GM12878 (cell line): ENCODE measurements around the gene PGA4. TPM values are rescaled to one million over a fixed set of nuclear protein-coding genes. Genes with fewer than 3 reads are reported as not detected.

ENCODE experiments used
- ATAC-seq: fragments of 200-7000 bp; cut with Tn5 transposase; 3 replicates; pipeline ENCODE4 v1.9.1; 2020; ENCODE audit warnings: mild to moderate bottlenecking, moderate library complexity
- BruUV-seq: library from RNA; stranded (reverse); fragments of 400-500 nt; replicated peaks from 2 replicates; lab custom pipeline; 2021; lab: Mats Ljungman, UMichigan
- CTCF ChIA-PET: fragments of 300-600 bp; sonication (Branson Sonifier 250); formaldehyde crosslinking; extraction: SDS; loops from one replicate; lab custom pipeline; 2021; ENCODE audit warnings: inconsistent platforms; lab: Yijun Ruan, JAX
- POLR2A ChIA-PET: fragments of 350-600 bp; formaldehyde crosslinking; extraction: SDS; loops from one replicate; lab custom pipeline; 2021; ENCODE audit warnings: inconsistent platforms; lab: Charles Lee
- RAD21 ChIA-PET: fragments of 300-600 bp; sonication (Branson Sonifier 250); formaldehyde crosslinking; loops from one replicate; lab custom pipeline; 2023; ENCODE audit warnings: antibody characterized with exemption; ENCODE audit not compliant: unreplicated experiment; lab: Charles Lee
- SMC1A ChIA-PET: fragments of 300-600 bp; sonication (Branson Sonifier 250); formaldehyde crosslinking; loops from one replicate; lab custom pipeline; 2023; ENCODE audit not compliant: unreplicated experiment, uncharacterized antibody; lab: Charles Lee
- DNase-seq: peaks from one replicate; pipeline ENCODE4 v3.0.0-alpha.2; 2011; ENCODE audit warnings: low read depth, low spot score
- FAIRE-seq: peaks from 3 replicates; lab custom pipeline; 2011; peaks lifted over from hg19 to GRCh38; lab: Jason Lieb, UNC
- H2AFZ ChIP-seq: 2 replicates; pipeline ENCODE4 v1.6.0; 2011; ENCODE audit warnings: low read depth, low read length, control low read depth; ENCODE audit not compliant: control insufficient read depth
- H3K27ac ChIP-seq: 2 replicates; pipeline ENCODE4 v1.5.1; 2011; ENCODE audit warnings: control low read depth; ENCODE audit not compliant: control insufficient read depth, insufficient read depth
- H3K27me3 ChIP-seq, 2 experiments: replicated peaks in 1 of 2; 2 replicates each; pipeline versions ENCODE4 v1.6.0 to v1.6.1; 2011; ENCODE audit warnings: low read length in 1 of 2; ENCODE audit not compliant: control insufficient read depth in 2 of 2, insufficient read depth in 2 of 2
- H3K36me3 ChIP-seq, 2 experiments: 2 replicates each; pipeline ENCODE4 v1.5.1; 2011; ENCODE audit warnings: low read length in 1 of 2; ENCODE audit not compliant: control insufficient read depth in 2 of 2, insufficient read depth in 2 of 2
- H3K4me1 ChIP-seq: 2 replicates; pipeline ENCODE4 v1.6.1; 2011; ENCODE audit warnings: mild to moderate bottlenecking, low read length, moderate library complexity, mixed read lengths; ENCODE audit not compliant: control insufficient read depth, insufficient read depth
- H3K4me2 ChIP-seq: 2 replicates; pipeline ENCODE4 v1.6.0; 2011; ENCODE audit warnings: control low read depth; ENCODE audit not compliant: control insufficient read depth, insufficient read depth
- H3K4me3 ChIP-seq: fragments of 200-600 bp; sonication (generic); 2 replicates; pipeline ENCODE4 v1.5.1; 2016
- H3K79me2 ChIP-seq: 2 replicates; pipeline ENCODE4 v1.6.0; 2011; ENCODE audit warnings: low read length; ENCODE audit not compliant: control insufficient read depth, insufficient read depth
- H3K9ac ChIP-seq: 2 replicates; pipeline ENCODE4 v1.8.0; 2011; ENCODE audit warnings: low read length, control low read depth, mixed read lengths; ENCODE audit not compliant: control insufficient read depth, insufficient read depth
- H3K9me3 ChIP-seq: replicated peaks from 3 replicates; pipeline ENCODE4 v1.5.1; 2011; ENCODE audit warnings: mild to moderate bottlenecking, low read length; ENCODE audit not compliant: control insufficient read depth, insufficient read depth
- H4K20me1 ChIP-seq: 2 replicates; pipeline ENCODE4 v1.6.0; 2011; ENCODE audit not compliant: control insufficient read depth, insufficient read depth
- ASH2L ChIP-seq: fragments of 300-600, 200-600 bp; sonication (generic); IDR thresholded peaks from 2 replicates; pipeline ENCODE4 v1.6.1; 2017; ENCODE audit warnings: low read depth, mild to moderate bottlenecking, borderline replicate concordance
- ATF2 ChIP-seq: IDR thresholded peaks from 2 replicates; pipeline ENCODE4 v1.6.1; 2012; ENCODE audit warnings: low read length, inconsistent platforms
- BACH1 ChIP-seq: fragments of 450-650 bp; IDR thresholded peaks from 2 replicates; pipeline ENCODE4 v1.6.1; 2017; ENCODE audit warnings: mild to moderate bottlenecking, borderline replicate concordance
- CEBPB ChIP-seq, 2 experiments: fragments of 150-350 bp in 1 of 2; IDR thresholded peaks; 2 replicates each; pipeline ENCODE4 v1.6.1; 2012 to 2014; ENCODE audit warnings: low read depth in 2 of 2, low read length in 2 of 2, borderline replicate concordance in 1 of 2, inconsistent platforms in 1 of 2
- CTCF ChIP-seq, 3 experiments: IDR thresholded peaks in 2 of 3; conservative IDR thresholded peaks in 1 of 3; 2 replicates each; pipeline ENCODE4 v1.5.1; 2011; ENCODE audit warnings: low read depth in 3 of 3, low read length in 3 of 3, mild to moderate bottlenecking in 3 of 3, control low read depth in 2 of 3, moderate library complexity in 2 of 3, inconsistent platforms in 1 of 3, mixed read lengths in 1 of 3; ENCODE audit not compliant: control insufficient read depth in 2 of 3, insufficient read depth in 1 of 3; ENCODE audit errors: extremely low read depth in 1 of 3
- EGR1 ChIP-seq, 2 experiments: IDR thresholded peaks; 1 replicate in 1 of 2; 2 replicates in 1 of 2; pipeline ENCODE4 v1.6.1; 2011 to 2012; ENCODE audit warnings: low read depth in 2 of 2, low read length in 2 of 2, borderline replicate concordance in 1 of 2, mild to moderate bottlenecking in 1 of 2, moderate library complexity in 1 of 2
- HDAC6 ChIP-seq: fragments of 200-600 bp; sonication (generic); IDR thresholded peaks from one replicate; pipeline ENCODE4 v1.8.0; 2017; ENCODE audit warnings: antibody characterized with exemption; ENCODE audit not compliant: unreplicated experiment
- HSF1 ChIP-seq: fragments of 150-350 bp; IDR thresholded peaks from 2 replicates; pipeline ENCODE4 v1.6.1; 2014; ENCODE audit warnings: mild to moderate bottlenecking, low read depth, low read length
- MEF2A ChIP-seq: IDR thresholded peaks from 2 replicates; pipeline ENCODE4 v1.6.1; 2011; ENCODE audit warnings: low read depth, mild to moderate bottlenecking, low read length, moderate library complexity; ENCODE audit not compliant: insufficient read depth
- MXI1 ChIP-seq: fragments of 150-350 bp; IDR thresholded peaks from 2 replicates; pipeline ENCODE4 v1.6.1; 2011; ENCODE audit warnings: low read depth, mild to moderate bottlenecking, inconsistent platforms, low read length, improper control_type of control experiment
- NFYA ChIP-seq: IDR thresholded peaks from 2 replicates; pipeline ENCODE4 v1.6.1; 2011; ENCODE audit warnings: low read depth, mild to moderate bottlenecking, low read length, improper control_type of control experiment, borderline replicate concordance
- NR2C2 ChIP-seq: IDR thresholded peaks from 2 replicates; pipeline ENCODE4 v1.6.1; 2011; ENCODE audit warnings: borderline replicate concordance, low read depth; ENCODE audit not compliant: control insufficient read depth, insufficient read length
- PAX8 ChIP-seq: fragments of 450-650 bp; IDR thresholded peaks from 2 replicates; pipeline ENCODE4 v1.6.1; 2017; ENCODE audit warnings: mild to moderate bottlenecking, moderate library complexity
- SIN3A ChIP-seq: IDR thresholded peaks from 2 replicates; pipeline ENCODE4 v1.6.1; 2012; ENCODE audit warnings: low read depth, low read length, improper control_type of control experiment
- TAF1 ChIP-seq: IDR thresholded peaks from 2 replicates; pipeline ENCODE4 v1.6.1; 2011; ENCODE audit warnings: mild to moderate bottlenecking, low read depth, low read length, borderline replicate concordance
- TARDBP ChIP-seq: IDR thresholded peaks from 2 replicates; pipeline ENCODE4 v1.6.1; 2016; ENCODE audit warnings: borderline replicate concordance
- USF2 ChIP-seq: IDR thresholded peaks from 2 replicates; pipeline ENCODE4 v1.6.1; 2011; ENCODE audit warnings: low read depth, low read length, improper control_type of control experiment, borderline replicate concordance
- WGBS: methylation state at CpG from one replicate; pipeline ENCODE4 v1.1.6; 2016; ENCODE audit warnings: low lambda C conversion rate; ENCODE audit not compliant: insufficient replicate concordance, insufficient coverage; ENCODE audit errors: missing lambda C conversion rate; 5-methylcytosine and 5-hydroxymethylcytosine counted together
- in situ Hi-C: fragments of 300-500 bp; cut with MboI; formaldehyde crosslinking; loops from 9 replicates; pipeline ENCODE4 v1.14.3; 2018; ENCODE audit warnings: mixed read lengths
- intact Hi-C: fragments of 100-400 bp; cut with micrococcal nuclease; formaldehyde crosslinking; loops from one replicate; pipeline ENCODE4 v1.14.2; 2022; ENCODE audit not compliant: unreplicated experiment
- polyA plus RNA-seq, 11 experiments: library from polyadenylated mRNA; depleted of rRNA in 4 of 11; unstranded in 6 of 11; stranded (reverse) in 5 of 11; fragments of >200 nt; fragmentation: Nextera tagmentation in 4 of 11; fragmentation: Illumina TruSeq in 1 of 11; extraction: Ambion mirVana in 4 of 11; extraction: Trizol in 1 of 11; gene quantifications; 1 replicate in 1 of 11; 2 replicates in 10 of 11; pipeline versions ENCODE4 v1.2.1 to v1.2.3, GENCODE V29; 2011 to 2016; ENCODE audit warnings: inconsistent platforms in 2 of 11, missing spikeins in 2 of 11, low read depth in 1 of 11
- total RNA-seq, 4 experiments: library from RNA; depleted of rRNA in 3 of 4; stranded (reverse); fragments of >200 nt in 3 of 4; fragmentation: Illumina TruSeq in 1 of 4; extraction: Trizol in 1 of 4; gene quantifications; 2 replicates each; pipeline versions ENCODE4 v1.2.1 to v1.2.3, GENCODE V29; 2013 to 2021

PGA4 gene
- total and polyA plus RNA-seq, 10 of the 15 experiments (the other 5 are each of a cell fraction or from before 2014, with no cell fraction given), result not detected

GRCh38 chr11:61273178-61274078, 51.3 kb downstream of the PGA4 start:
- no TSS peak for BruUV-seq
- ATAC-seq, result no peak
- no peak overlapping the region for H3K27ac ChIP-seq
- TF ChIP-seq CEBPB (IDR thresholded peaks at IDR 0.05; ENCODE audit: borderline replicate concordance in 1 of 2, low read depth in 2 of 2, low read length in 2 of 2) (no peak), MXI1 (no peak), EGR1 (IDR thresholded peaks at IDR 0.05; ENCODE audit: borderline replicate concordance in 1 of 2, low read depth in 2 of 2, low read length in 2 of 2) (no peak), BACH1 (no peak), HSF1 (no peak), TAF1 (no peak), CTCF (IDR thresholded peaks at IDR 0.05 in 2 of 3, conservative IDR thresholded peaks at IDR 0.05 in 1 of 3; ENCODE audit: control insufficient read depth in 2 of 3, extremely low read depth in 1 of 3, insufficient read depth in 1 of 3, low read depth in 3 of 3, low read length in 3 of 3) (no peak), NFYA (no peak), USF2 (no peak), ASH2L (no peak), SIN3A (no peak), MEF2A (no peak), PAX8 (no peak), HDAC6 (no peak), ATF2 (no peak), NR2C2 (no peak), TARDBP (no peak)

More at GRCh38 chr11:61273178-61274078, 51.3 kb downstream of the PGA4 start:
- FAIRE-seq (no peak), DNase-seq (no peak)
- intact Hi-C loops (no loop called here), in situ Hi-C loops (no loop called here)
- SMC1A ChIA-PET, result no interaction called here
- POLR2A ChIA-PET, result no interaction called here
- no peaks in the 10 kb centered on the region for H3K9me3 ChIP-seq
- 40% methylated on average over 15 of the region's 16 CpGs for WGBS
- no peak overlapping the region for H3K4me2 ChIP-seq
- H3K9ac ChIP-seq, result no peak overlapping the region
- H3K79me2 ChIP-seq, result no peaks in the 10 kb centered on the region
- RAD21 ChIA-PET, result no interaction called here
- H3K4me3 ChIP-seq, result no peak overlapping the region
- CTCF ChIA-PET, result interaction anchor here (0.6 kb wide), 1 partner anchor 120 kb away, joined by 3 read pairs; no protein-coding TSS in a partner anchor
- H3K4me1 ChIP-seq, result no peaks in the 10 kb centered on the region
- no peak overlapping the region for H2AFZ ChIP-seq
- no peaks in the 10 kb centered on the region for H3K36me3 ChIP-seq
- no peaks in the 10 kb centered on the region for H3K27me3 ChIP-seq
- H4K20me1 ChIP-seq, result no peaks in the 10 kb centered on the region
